Activated CD4-positive, alpha-beta T cell treated with anti-CD3 and anti-CD28 coated beads, Interleukin-2, amount 50 U/mL, for 4 hours (primary cell): ENCODE data around the gene PCED1A.
A peak's percentile ranks its signal among the peaks of the same experiment; 100 is the strongest.
"Not testable (repeated sequence)": the region's sequence is repeated elsewhere in the genome, so short reads cannot be mapped to it uniquely, and the experiment has no call there.

Experiments used
- DNase-seq, 2 experiments: peaks; one replicate each; pipeline ENCODE4 v3.0.0-alpha.2; 2020

PCED1A gene

GRCh38 chr20:2822073-2822472 lies 18.4 kb downstream of the PCED1A start:
- DNase-seq: peak in 1 of 2 experiments; percentile 16

GRCh38 chr20:2820896-2821869 lies 19.3 kb downstream of the PCED1A start:
- DNase-seq: no peak

- no peak for DNase-seq
Measured at GRCh38 chr20:2820084-2820895, 20.2 kb downstream of the PCED1A start.

GRCh38 chr20:2817891-2818595 lies 22.4 kb downstream of the PCED1A start:
- no peak for DNase-seq

- DNase-seq: no peak
Measured at GRCh38 chr20:2817341-2817726, 23.1 kb downstream of the PCED1A start.

GRCh38 chr20:2816583-2817340 lies 23.7 kb downstream of the PCED1A start:
- DNase-seq: no peak

- DNase-seq: no peak
Measured at GRCh38 chr20:2816030-2816582, 24.3 kb downstream of the PCED1A start, which contains the start of gene TMEM239. Gene TMEM239 (plus strand): TSS chr20:2816364. CDS start chr20:2816555, 191 bp downstream.

- DNase-seq: no peak
Measured at GRCh38 chr20:2815242-2815900, 25.1 kb downstream of the PCED1A start.

- no peak for DNase-seq
Measured at GRCh38 chr20:2814587-2815051, 25.8 kb downstream of the PCED1A start, which contains the start of gene C20orf141. Gene C20orf141 (plus strand): TSS chr20:2814987. CDS start chr20:2815185, 198 bp downstream.

GRCh38 chr20:2814076-2814475 lies 26.4 kb downstream of the PCED1A start:
- DNase-seq: no peak

GRCh38 chr20:2812189-2812588 lies 28.3 kb downstream of the PCED1A start:
- DNase-seq: no peak

GRCh38 chr20:2809690-2810089 lies 30.8 kb downstream of the PCED1A start:
- DNase-seq: no peak

- not testable (repeated sequence) for DNase-seq
Measured at GRCh38 chr20:2807929-2808328, 32.5 kb downstream of the PCED1A start.

- no peak for DNase-seq
Measured at GRCh38 chr20:2807019-2807418, 33.4 kb downstream of the PCED1A start.

GRCh38 chr20:2806351-2806701 lies 34.1 kb downstream of the PCED1A start:
- no peak for DNase-seq

GRCh38 chr20:2805689-2806350 lies 34.6 kb downstream of the PCED1A start:
- DNase-seq: no peak

GRCh38 chr20:2804852-2805688 lies 35.4 kb downstream of the PCED1A start:
- no peak for DNase-seq

GRCh38 chr20:2804041-2804828 lies 36.2 kb downstream of the PCED1A start:
- no peak for DNase-seq

- no peak for DNase-seq
Measured at GRCh38 chr20:2801286-2801728, 39.1 kb downstream of the PCED1A start.
